HG03064 (cell line): ENCODE data around the gene RERE.
"Not testable (repeated sequence)": the region's sequence is repeated elsewhere in the genome, so short reads cannot be mapped to it uniquely, and the experiment has no call there.

Experiments
- ATAC-seq: cut with Tn5 transposase; IDR thresholded peaks from one replicate; pipeline ENCODE4 v1.9.1; 2021; ENCODE audit warnings: low read depth; ENCODE audit not compliant: unreplicated experiment

RERE gene

GRCh38 chr1:8809342-8809736 is 8.1 kb downstream of the RERE start:
- ATAC-seq = no peak

GRCh38 chr1:8807004-8807403 is 10.4 kb downstream of the RERE start:
- ATAC-seq = no peak

GRCh38 chr1:8800416-8800815 is 17.0 kb downstream of the RERE start:
- no peak for ATAC-seq

GRCh38 chr1:8797216-8797615 is 20.2 kb downstream of the RERE start:
- ATAC-seq = no peak

GRCh38 chr1:8796812-8797211 is 20.6 kb downstream of the RERE start:
- ATAC-seq = no peak

GRCh38 chr1:8794605-8795004 is 22.8 kb downstream of the RERE start:
- ATAC-seq = no peak

- no peak for ATAC-seq
Observed at GRCh38 chr1:8791819-8792218, 25.6 kb downstream of the RERE start.

GRCh38 chr1:8790987-8791386 is 26.5 kb downstream of the RERE start:
- ATAC-seq = no peak

- ATAC-seq = no peak
Observed at GRCh38 chr1:8790478-8790877, 27.0 kb downstream of the RERE start.

- ATAC-seq = no peak
Observed at GRCh38 chr1:8789314-8790214, 27.9 kb downstream of the RERE start.

GRCh38 chr1:8787218-8787617 is 30.2 kb downstream of the RERE start:
- no peak for ATAC-seq

- ATAC-seq = not testable (repeated sequence)
Observed at GRCh38 chr1:8786204-8786603, 31.2 kb downstream of the RERE start.

- ATAC-seq = no peak
Observed at GRCh38 chr1:8782955-8783354, 34.5 kb downstream of the RERE start.

- ATAC-seq = no peak
Observed at GRCh38 chr1:8782001-8782620, 35.3 kb downstream of the RERE start.

- ATAC-seq = no peak
Observed at GRCh38 chr1:8780405-8780804, 37.0 kb downstream of the RERE start.

- no peak for ATAC-seq
Observed at GRCh38 chr1:8777867-8778266, 39.6 kb downstream of the RERE start.

- ATAC-seq = no peak
Observed at GRCh38 chr1:8776104-8776503, 41.3 kb downstream of the RERE start.

- no peak for ATAC-seq
Observed at GRCh38 chr1:8767006-8767405, 50.4 kb downstream of the RERE start.

- ATAC-seq = no peak
Observed at GRCh38 chr1:8765198-8765597, 52.2 kb downstream of the RERE start.

- no peak for ATAC-seq
Observed at GRCh38 chr1:8764293-8764937, 53.0 kb downstream of the RERE start.

GRCh38 chr1:8763888-8764287 is 53.6 kb downstream of the RERE start:
- ATAC-seq = no peak

GRCh38 chr1:8754993-8755392 is 62.4 kb downstream of the RERE start:
- no peak for ATAC-seq
